Left lung (tissue), 10 donors: ENCODE data around the gene CAB39L. TPM values are rescaled to one million over a fixed set of nuclear protein-coding genes. Genes with fewer than 3 reads are reported as not detected.

ENCODE experiments used
- ATAC-seq: fragments of 200-7000 bp; cut with Tn5 transposase; one replicate; pipeline ENCODE4 v1.9.1; 2020; ENCODE audit warnings: moderate library complexity
- DNase-seq, 4 donors: peaks; one replicate each; pipeline ENCODE4 v3.0.0-alpha.2; 2013 to 2020
- H3K27ac ChIP-seq, 2 donors: fragments of 200-600 bp; sonication (generic) in 1 of 2; one replicate each; pipeline versions ENCODE4 v1.5.0 to v1.8.0; 2020 to 2021
- H3K27me3 ChIP-seq, 2 donors: fragments of 200-600 bp; sonication (generic) in 1 of 2; one replicate each; pipeline versions ENCODE4 v1.5.0 to v1.8.0; 2020 to 2021
- H3K36me3 ChIP-seq, 2 donors: fragments of 200-600 bp; sonication (generic) in 1 of 2; one replicate each; pipeline versions ENCODE4 v1.5.0 to v1.8.0; 2020 to 2021
- H3K4me1 ChIP-seq, 2 donors: fragments of 200-600 bp; one replicate each; pipeline ENCODE4 v1.8.0; 2021
- H3K4me3 ChIP-seq, 2 donors: fragments of 200-600 bp; sonication (generic) in 1 of 2; one replicate each; pipeline versions ENCODE4 v1.5.0 to v1.8.0; 2020 to 2021; ENCODE audit warnings: mild to moderate bottlenecking in 1 of 2
- H3K9me3 ChIP-seq, 2 donors: fragments of 200-600 bp; sonication (generic) in 1 of 2; one replicate each; pipeline versions ENCODE4 v1.5.0 to v1.8.0; 2020 to 2021
- CTCF ChIP-seq, 2 donors: fragments of 200-600 bp; sonication (generic) in 1 of 2; IDR thresholded peaks; one replicate each; pipeline versions ENCODE4 v1.5.0 to v1.8.0; 2021; ENCODE audit warnings: antibody characterized with exemption in 2 of 2
- intact Hi-C, 2 donors: fragments of 100-400 bp; cut with DNase I; formaldehyde crosslinking; loops; one replicate each; pipeline versions ENCODE4 v1.11.2 to v1.14.2; 2022
- polyA plus RNA-seq, 6 donors: library from polyadenylated mRNA; unstranded; fragments of 120-200 nt; gene quantifications; one replicate each; pipeline ENCODE4 v1.2.1, GENCODE V29; 2013; ENCODE audit not compliant: insufficient read length in 6 of 6
- total RNA-seq, 2 donors: library from RNA; stranded (reverse); fragmentation: NEBNext Ultra II Directional; extraction: Animal tissue kit (Norgen Biotek cat#: 25700); gene quantifications; one replicate each; pipeline ENCODE4 v1.2.1, GENCODE V29; 2021
- donor health status: DM: no; HTN: yes; CAD: no.
- donor health status: DM: no; HTN: no; CAD: no.

The CAB39L gene
- total and polyA plus RNA-seq, 8 donors: 8.6 to 12.8 (median 10.1) TPM

GRCh38 chr13:49315756-49316482 is 127.9 kb downstream of the CAB39L start:
- Histone ChIP-seq H3K9me3 (no peaks in the 10 kb centered on the region), H3K36me3 (no peaks in the 10 kb centered on the region), H3K4me1 (peaks cover 4 to 9% of the 10 kb centered on the region in 2 donors), H3K4me3 (no peak overlapping the region), H3K27me3 (no peaks in the 10 kb centered on the region), H3K27ac (no peak overlapping the region)
- DNase-seq: no peak
- intact Hi-C loops: no loop called here
- no peak for ATAC-seq
- no peak for TF ChIP-seq CTCF (IDR thresholded peaks at IDR 0.05)

- Histone ChIP-seq H3K4me1 (peaks cover 4 to 9% of the 10 kb centered on the region in 2 donors), H3K36me3 (no peaks in the 10 kb centered on the region), H3K9me3 (no peaks in the 10 kb centered on the region), H3K4me3 (no peak overlapping the region), H3K27ac (peak overlapping the region; percentile 76 to 77), H3K27me3 (no peaks in the 10 kb centered on the region)
- TF ChIP-seq CTCF (IDR thresholded peaks at IDR 0.05): no peak
- ATAC-seq (no peak), DNase-seq (no peak)
- intact Hi-C loops: no loop called here
These were observed 128.8 kb downstream of the CAB39L start for GRCh38 chr13:49315036-49315565.

- no peaks in the 10 kb centered on the region for H3K36me3 ChIP-seq
- peak overlapping the region; percentile 76 to 77 for H3K27ac ChIP-seq
- DNase-seq (no peak), ATAC-seq (peak; percentile 76)
- no peak overlapping the region for H3K4me3 ChIP-seq
- no peak for TF ChIP-seq CTCF (IDR thresholded peaks at IDR 0.05)
- peaks cover 4 to 9% of the 10 kb centered on the region in 2 donors for H3K4me1 ChIP-seq
- intact Hi-C loops: no loop called here
- H3K27me3 ChIP-seq: no peaks in the 10 kb centered on the region
- H3K9me3 ChIP-seq: no peaks in the 10 kb centered on the region
These were observed 129.5 kb downstream of the CAB39L start for GRCh38 chr13:49314344-49314882.

GRCh38 chr13:49311816-49312215 is 132.0 kb downstream of the CAB39L start:
- Histone ChIP-seq H3K9me3 (no peaks in the 10 kb centered on the region), H3K4me3 (no peak overlapping the region), H3K27ac (no peak overlapping the region), H3K36me3 (no peaks in the 10 kb centered on the region), H3K27me3 (no peaks in the 10 kb centered on the region), H3K4me1 (peaks cover 8 to 16% of the 10 kb centered on the region in 2 donors)
- ATAC-seq (no peak), DNase-seq (no peak)
- TF ChIP-seq CTCF (IDR thresholded peaks at IDR 0.05): no peak
- intact Hi-C loops: no loop called here

GRCh38 chr13:49310251-49310650 is 133.6 kb downstream of the CAB39L start:
- ATAC-seq (no peak), DNase-seq (no peak)
- intact Hi-C loops: no loop called here
- Histone ChIP-seq H3K4me1 (peaks cover 8 to 16% of the 10 kb centered on the region in 2 donors), H3K27me3 (no peaks in the 10 kb centered on the region), H3K36me3 (no peaks in the 10 kb centered on the region), H3K9me3 (no peaks in the 10 kb centered on the region), H3K27ac (no peak overlapping the region), H3K4me3 (no peak overlapping the region)
- TF ChIP-seq CTCF (IDR thresholded peaks at IDR 0.05): no peak
